Kidney epithelial cell (primary cell): ENCODE results near the gene SLC35F1. TPM values are rescaled to one million over a fixed set of nuclear protein-coding genes. Genes with fewer than 3 reads are reported as not detected.

Experiments
- DNase-seq: peaks from one replicate; pipeline ENCODE4 v3.0.0-alpha.2; 2010; ENCODE audit warnings: low read depth
- H3K27me3 ChIP-seq: 2 replicates; pipeline ENCODE4 v1.6.0; 2011; ENCODE audit warnings: low read length; ENCODE audit not compliant: control insufficient read depth, insufficient read depth
- H3K36me3 ChIP-seq: 2 replicates; pipeline ENCODE4 v1.5.1; 2011; ENCODE audit warnings: low read length; ENCODE audit not compliant: control insufficient read depth, insufficient read depth
- H3K4me3 ChIP-seq: 2 replicates; pipeline ENCODE4 v1.5.1; 2011; ENCODE audit warnings: low read depth, mild to moderate bottlenecking, control low read depth, low read length
- CTCF ChIP-seq: IDR thresholded peaks from 2 replicates; pipeline ENCODE4 v1.5.1; 2011; ENCODE audit warnings: mild to moderate bottlenecking, moderate library complexity, low read length, control low read depth, inconsistent platforms; ENCODE audit not compliant: insufficient read depth, poor library complexity, severe bottlenecking
- total RNA-seq: library from RNA; depleted of rRNA; stranded (reverse); fragments of >200 nt; gene quantifications from 2 replicates; pipeline ENCODE4 v1.2.3, GENCODE V29; 2015

SLC35F1 gene
- total RNA-seq, 1 donor from 2014 or later: 0.38 TPM

GRCh38 chr6:118240878-118241528, 333.9 kb downstream of the SLC35F1 start:
- Histone ChIP-seq H3K4me3 (no peak overlapping the region), H3K27me3 (peaks cover 3% of the 10 kb centered on the region), H3K36me3 (no peaks in the 10 kb centered on the region)
- no peak for TF ChIP-seq CTCF
- DNase-seq: no peak

- Histone ChIP-seq H3K36me3 (no peaks in the 10 kb centered on the region), H3K27me3 (peaks cover 3% of the 10 kb centered on the region), H3K4me3 (no peak overlapping the region)
- DNase-seq: no peak
- TF ChIP-seq CTCF: no peak
These were observed 339.3 kb downstream of the SLC35F1 start for GRCh38 chr6:118246406-118246805.

GRCh38 chr6:118248171-118248570, 341.1 kb downstream of the SLC35F1 start:
- peaks cover 3% of the 10 kb centered on the region for H3K27me3 ChIP-seq
- DNase-seq: no peak
- no peak for TF ChIP-seq CTCF
- H3K36me3 ChIP-seq: no peaks in the 10 kb centered on the region
- no peak overlapping the region for H3K4me3 ChIP-seq

GRCh38 chr6:118249680-118250079, 342.6 kb downstream of the SLC35F1 start:
- H3K36me3 ChIP-seq: no peaks in the 10 kb centered on the region
- H3K4me3 ChIP-seq: no peak overlapping the region
- no peak for DNase-seq
- TF ChIP-seq CTCF: no peak
- H3K27me3 ChIP-seq: peaks cover 3% of the 10 kb centered on the region

- no peak for DNase-seq
- no peaks in the 10 kb centered on the region for H3K36me3 ChIP-seq
- H3K4me3 ChIP-seq: no peak overlapping the region
- TF ChIP-seq CTCF: no peak
- H3K27me3 ChIP-seq: no peaks in the 10 kb centered on the region
These were observed 345.4 kb downstream of the SLC35F1 start for GRCh38 chr6:118252474-118252873.

- Histone ChIP-seq H3K27me3 (no peaks in the 10 kb centered on the region), H3K36me3 (no peaks in the 10 kb centered on the region), H3K4me3 (no peak overlapping the region)
- DNase-seq: no peak
- TF ChIP-seq CTCF: no peak
These were observed 346.7 kb downstream of the SLC35F1 start for GRCh38 chr6:118253741-118254140.
